ENCODE results near the gene ERBB3.
A peak's percentile ranks its signal among the peaks of the same experiment; 100 is the strongest.

ERBB3 gene

DNA sequence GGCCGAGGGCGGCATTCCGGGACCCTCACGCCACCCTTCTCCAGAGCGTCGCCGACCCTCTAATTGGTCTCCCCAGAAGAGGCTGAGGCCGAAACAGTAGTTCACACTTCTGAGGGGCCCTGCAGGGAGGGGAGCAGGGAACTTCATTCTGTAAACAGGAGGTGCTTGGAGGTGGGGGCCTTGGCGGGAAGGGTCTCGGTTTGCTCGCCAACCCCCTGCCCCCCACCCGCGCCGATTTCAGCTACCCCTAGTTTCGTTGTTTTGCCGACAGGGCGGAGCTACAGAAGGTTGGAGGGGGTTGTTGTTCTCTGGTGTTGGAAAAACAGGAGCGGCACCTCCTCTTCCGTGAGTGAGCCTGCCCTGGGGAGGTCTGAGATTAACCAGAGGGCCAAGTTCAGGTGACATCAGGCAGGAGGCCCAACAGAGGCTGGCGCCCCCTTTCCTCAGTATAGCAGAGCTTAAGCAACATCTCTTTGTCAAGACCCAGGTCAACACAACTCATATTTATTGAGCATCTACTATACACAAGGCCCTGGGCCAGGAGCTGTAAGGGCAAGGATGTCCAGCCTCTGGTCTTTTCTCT, 682 bp downstream of the ERBB3 start:
- DNase-seq: no peak

DNA sequence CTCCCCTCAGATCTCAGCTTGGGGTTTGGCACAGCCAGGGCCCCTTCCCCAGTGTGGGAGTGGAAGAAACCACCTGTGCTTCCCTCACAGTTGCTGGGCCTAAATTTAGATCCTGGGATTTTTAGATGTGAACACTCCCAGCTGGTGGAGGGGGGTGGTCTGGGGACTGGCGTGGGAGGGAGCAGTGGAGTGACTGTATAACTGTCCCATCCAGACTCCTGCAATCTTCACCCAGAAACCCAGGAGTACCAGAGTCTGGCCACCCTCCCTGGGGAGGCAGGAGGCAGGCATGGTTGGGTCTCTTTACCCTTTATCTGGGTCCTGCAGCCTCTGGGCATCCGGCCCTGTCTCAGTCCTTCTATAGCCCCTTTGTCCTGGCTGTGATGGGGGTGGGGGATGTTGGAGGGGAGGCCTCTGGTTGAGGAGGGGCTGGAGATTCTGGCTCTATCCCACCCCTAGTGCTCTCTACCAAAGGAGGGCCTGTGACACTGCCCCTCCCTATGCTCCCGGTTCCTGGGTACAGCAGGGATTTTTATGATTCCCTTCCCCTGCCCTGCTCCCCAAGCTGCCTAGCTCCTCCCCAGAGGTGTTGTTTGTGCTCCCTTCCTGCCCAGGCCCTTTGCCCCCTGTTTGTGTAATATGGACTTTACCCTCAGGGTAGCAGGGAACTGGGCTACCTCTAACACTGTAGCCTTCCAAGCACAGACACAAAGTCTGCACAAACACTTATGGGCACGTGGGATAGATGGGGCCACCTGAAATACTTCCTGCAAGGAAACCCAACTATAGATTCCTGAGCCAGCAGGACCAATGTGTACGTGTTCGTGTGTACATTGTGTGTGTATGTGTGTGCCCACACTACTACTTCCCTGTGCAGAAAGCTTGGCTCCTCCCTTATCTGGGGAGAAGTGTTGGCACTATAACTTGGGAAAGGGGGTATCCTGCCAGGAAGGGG, 1.7 kb downstream of the ERBB3 start:
- no peak for DNase-seq

DNA sequence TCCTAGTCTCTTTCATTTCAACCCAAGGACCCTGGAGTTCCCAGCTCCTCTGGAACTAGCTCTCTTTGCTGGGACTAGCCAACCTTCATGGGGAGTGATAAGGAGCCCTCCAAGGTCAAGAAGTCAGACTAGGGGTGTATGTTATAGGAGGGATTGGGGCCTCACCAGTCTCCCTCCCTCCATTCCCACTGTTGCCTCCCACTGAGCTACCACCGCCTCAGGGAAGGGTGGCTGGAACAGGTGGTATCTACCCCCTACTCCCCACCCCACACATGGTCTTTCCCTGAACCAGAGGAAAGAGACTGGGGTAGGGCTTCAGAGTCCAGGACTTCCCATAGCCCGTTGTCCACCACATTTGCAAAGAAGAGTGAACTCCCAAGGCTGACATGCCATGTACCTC, 2.4 kb downstream of the ERBB3 start:
- DNase-seq: no peak

DNA sequence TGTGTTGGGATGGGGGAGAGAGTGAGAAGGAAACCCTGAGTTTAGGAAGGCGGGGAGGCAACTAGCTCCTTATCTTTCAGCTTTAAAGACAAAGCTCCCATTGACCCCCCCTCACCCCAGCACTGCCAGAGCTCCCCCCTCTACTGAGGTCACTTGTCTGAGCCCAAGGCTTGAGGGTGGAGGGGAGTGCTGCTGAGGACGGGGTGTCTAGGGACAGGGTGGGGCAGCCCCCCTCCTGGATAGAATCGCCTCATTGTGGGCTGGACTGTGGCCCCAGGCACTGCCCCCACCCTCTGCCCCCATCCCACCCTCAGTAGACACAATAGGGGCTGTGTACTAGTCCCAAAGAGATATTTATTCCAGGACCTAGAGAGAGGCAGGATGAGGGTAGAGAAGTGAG, 3.0 kb downstream of the ERBB3 start:
- DNase-seq: no peak

DNA sequence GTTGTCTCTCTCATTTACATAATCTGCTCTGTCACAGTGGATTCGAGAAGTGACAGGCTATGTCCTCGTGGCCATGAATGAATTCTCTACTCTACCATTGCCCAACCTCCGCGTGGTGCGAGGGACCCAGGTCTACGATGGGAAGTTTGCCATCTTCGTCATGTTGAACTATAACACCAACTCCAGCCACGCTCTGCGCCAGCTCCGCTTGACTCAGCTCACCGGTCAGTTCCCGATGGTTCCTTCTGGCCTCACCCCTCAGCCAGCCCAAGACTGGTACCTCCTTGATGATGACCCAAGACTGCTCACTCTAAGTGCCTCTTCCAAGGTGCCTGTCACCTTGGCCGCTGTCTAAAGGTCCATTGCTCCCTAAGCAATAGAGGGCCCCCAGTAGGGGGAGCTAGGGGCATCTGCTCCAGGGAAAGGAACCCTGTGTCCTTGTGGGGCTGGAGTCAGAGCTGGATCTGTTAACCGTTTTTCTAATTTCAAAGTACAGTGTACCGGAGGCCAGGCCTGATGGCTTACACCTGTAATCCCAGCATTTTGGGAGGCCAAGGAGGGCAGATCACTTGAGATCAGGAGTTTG, 5.1 kb downstream of the ERBB3 start:
- DNase-seq: no peak

DNA sequence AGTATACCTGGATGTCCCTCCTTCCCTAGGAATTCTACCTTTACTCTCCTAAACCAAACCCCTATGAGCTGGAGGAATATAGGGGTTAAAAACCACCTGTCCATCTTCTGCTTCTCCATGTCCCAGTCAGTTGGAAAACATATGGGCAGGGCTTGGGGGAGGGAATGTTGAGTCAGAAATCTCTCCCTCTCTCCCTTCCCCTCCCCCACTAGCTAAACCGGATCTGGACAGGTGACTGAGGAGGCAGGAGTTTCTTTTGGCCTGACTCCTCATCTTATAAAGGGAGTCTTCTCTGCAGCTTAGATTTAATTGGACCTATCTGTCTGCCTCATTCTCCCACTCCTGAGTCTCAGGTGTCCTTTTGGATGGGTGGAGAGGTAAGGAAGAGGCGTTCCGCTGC, 6.1 kb downstream of the ERBB3 start:
- no peak for DNase-seq

DNA sequence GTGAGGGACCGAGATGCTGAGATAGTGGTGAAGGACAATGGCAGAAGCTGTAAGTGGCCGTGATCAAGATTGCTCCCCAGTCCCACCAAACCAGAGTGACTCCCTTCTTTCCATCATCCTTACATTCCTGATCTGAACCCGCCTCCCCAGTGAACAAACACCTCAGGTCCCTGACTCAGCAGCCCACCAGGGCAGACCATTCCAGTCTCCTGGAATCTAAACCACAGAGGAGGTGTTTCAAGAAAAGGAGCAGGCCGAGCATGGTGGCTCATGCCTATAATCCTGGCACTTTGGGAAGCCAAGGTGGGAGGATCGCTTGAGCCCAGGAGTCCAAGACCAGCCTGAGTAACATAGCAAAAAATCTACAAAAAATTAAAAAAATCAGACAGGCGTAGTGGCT, 6.6 kb downstream of the ERBB3 start:
- no peak for DNase-seq

DNA sequence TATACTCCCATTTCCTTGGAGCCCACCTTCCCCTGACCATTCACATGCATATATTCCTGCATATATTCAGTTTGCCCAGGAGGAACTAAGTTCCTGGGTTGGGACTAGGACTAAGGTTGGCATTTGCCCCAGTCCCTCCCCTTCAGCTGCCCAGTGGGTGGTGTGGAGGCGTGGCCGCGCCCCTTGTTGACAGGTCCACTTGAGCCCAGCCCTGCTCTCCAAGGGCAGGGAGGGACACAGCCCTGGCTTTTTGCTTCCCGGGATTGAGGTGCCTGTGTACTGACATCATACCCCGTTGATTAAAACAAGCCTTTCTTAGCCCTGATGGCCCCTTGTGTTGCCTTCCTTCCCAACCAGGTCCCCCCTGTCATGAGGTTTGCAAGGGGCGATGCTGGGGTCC, 7.3 kb downstream of the ERBB3 start:
- DNase-seq: no peak

DNA sequence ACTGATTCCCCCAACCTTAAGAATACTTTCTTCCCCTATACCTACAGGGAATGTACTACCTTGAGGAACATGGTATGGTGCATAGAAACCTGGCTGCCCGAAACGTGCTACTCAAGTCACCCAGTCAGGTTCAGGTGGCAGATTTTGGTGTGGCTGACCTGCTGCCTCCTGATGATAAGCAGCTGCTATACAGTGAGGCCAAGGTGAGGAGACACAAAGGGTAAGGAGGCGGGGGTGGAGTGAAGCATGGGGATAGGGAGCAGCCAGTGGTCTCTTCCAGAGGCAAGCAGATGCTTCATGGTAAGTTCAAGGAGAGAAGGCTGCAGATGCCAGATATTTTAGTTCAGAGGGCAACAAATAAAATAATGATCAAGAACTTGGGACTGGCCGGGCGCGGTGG, 17.8 kb downstream of the ERBB3 start:
- no peak for DNase-seq

DNA sequence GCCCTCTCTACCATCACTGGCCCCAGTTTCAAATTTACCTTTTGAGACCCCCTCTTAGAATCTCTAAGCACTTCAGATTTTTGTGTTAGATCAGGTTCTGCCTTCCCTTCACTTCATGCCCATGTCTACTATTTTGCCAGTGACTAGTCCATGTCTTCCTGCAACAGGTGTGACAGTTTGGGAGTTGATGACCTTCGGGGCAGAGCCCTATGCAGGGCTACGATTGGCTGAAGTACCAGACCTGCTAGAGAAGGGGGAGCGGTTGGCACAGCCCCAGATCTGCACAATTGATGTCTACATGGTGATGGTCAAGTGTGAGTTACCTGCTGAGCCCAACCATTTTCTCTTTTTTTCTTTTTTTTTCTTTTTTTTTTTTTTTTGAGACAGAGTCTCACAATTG, 18.6 kb downstream of the ERBB3 start:
- no peak for DNase-seq

DNA sequence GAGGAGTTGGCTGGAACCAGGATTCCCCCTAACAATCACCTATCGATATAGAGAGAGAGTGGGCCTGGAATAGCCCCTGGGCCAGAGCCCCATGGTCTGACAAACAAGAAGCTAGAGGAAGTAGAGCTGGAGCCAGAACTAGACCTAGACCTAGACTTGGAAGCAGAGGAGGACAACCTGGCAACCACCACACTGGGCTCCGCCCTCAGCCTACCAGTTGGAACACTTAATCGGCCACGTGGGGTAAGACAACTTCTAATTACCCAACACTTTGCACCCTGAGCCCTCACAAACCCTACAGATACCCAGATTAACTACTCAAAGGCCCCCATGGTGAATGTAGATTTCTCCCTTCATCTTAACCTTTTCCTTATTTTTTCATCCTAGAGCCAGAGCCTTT, 19.8 kb downstream of the ERBB3 start:
- DNase-seq: no peak

DNA sequence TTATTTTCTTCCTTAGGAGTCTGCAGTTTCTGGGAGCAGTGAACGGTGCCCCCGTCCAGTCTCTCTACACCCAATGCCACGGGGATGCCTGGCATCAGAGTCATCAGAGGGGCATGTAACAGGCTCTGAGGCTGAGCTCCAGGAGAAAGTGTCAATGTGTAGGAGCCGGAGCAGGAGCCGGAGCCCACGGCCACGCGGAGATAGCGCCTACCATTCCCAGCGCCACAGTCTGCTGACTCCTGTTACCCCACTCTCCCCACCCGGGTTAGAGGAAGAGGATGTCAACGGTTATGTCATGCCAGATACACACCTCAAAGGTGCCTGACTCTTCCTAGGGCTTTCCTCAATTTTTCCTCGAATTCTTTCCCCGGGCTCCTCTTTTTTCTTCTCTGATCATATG, 21.1 kb downstream of the ERBB3 start:
- no peak for DNase-seq

DNA sequence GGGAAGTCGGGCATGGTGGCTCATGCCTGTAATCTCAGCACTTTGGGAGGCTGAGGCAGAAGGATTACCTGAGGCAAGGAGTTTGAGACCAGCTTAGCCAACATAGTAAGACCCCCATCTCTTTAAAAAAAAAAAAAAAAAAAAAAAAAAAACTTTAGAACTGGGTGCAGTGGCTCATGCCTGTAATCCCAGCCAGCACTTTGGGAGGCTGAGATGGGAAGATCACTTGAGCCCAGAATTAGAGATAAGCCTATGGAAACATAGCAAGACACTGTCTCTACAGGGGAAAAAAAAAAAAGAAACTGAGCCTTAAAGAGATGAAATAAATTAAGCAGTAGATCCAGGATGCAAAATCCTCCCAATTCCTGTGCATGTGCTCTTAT, 22.7 kb downstream of the ERBB3 start:
- no peak for DNase-seq

DNA sequence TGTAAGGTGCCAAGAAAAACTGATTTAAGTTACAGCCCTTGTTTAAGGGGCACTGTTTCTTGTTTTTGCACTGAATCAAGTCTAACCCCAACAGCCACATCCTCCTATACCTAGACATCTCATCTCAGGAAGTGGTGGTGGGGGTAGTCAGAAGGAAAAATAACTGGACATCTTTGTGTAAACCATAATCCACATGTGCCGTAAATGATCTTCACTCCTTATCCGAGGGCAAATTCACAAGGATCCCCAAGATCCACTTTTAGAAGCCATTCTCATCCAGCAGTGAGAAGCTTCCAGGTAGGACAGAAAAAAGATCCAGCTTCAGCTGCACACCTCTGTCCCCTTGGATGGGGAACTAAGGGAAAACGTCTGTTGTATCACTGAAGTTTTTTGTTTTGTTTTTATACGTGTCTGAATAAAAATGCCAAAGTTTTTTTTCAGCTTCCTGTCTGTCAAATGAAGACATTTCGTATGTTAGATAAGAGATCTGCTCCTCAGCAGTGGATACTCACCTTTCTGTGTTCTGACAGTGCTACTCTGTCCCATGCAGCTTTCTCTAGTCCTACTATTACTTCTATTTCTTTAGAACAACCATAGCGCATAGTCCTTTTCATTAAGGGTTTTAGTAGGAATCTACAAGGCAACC, 23.2 kb downstream of the ERBB3 start:
- no peak for DNase-seq

DNA sequence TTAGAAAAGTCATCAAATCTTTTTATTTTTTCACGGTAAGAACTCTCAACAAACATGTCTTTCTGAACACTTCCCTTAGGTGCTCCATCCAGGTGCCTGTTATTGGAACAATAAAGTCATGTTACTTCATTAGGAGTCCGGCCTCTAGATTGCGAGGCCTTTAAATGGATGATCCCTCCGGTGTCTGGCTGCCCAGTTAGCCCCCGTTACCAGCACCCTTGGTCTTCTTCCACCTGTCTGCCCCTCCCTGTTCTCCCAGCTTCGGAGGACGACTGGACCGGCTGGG, 23.8 kb downstream of the ERBB3 start:
- DNase-seq: no peak

DNA sequence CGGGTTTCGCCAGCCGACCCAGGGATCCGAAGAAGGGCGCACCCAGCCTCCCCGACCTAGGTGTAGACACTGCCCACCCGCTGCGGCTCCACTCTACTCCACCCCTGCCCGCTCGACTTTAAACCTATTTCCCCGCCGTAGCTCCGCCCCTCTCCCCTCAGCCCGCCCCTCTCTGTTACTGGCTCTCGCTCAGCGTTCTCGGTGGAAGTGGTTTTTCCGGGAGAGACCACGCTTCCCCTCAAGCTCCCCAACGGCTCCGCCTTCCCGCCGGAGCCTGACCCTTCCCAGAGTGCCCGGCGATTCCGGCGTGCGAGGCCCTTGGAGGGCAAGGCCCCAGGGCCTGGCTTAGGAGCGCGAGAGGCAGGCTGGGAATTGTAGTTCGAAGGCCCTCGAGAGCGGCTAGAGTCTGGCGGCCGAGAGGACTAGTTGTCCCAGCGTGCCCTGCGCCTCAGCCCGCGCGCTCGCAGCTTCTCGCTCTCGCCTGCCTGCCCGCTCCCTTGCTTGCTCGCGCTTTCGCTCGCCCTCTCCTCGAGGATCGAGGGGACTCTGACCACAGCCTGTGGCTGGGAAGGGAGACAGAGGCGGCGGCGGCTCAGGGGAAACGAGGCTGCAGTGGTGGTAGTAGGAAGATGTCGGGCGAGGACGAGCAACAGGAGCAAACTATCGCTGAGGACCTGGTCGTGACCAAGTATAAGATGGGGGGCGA, 24.3 kb downstream of the ERBB3 start, which contains the start of gene PA2G4:
Gene PA2G4 (plus strand): TSS at position 451 of the 706 bp plus-strand sequence. CDS start 179 bp downstream, at position 630.
- DNase-seq: peak; percentile 96

DNA sequence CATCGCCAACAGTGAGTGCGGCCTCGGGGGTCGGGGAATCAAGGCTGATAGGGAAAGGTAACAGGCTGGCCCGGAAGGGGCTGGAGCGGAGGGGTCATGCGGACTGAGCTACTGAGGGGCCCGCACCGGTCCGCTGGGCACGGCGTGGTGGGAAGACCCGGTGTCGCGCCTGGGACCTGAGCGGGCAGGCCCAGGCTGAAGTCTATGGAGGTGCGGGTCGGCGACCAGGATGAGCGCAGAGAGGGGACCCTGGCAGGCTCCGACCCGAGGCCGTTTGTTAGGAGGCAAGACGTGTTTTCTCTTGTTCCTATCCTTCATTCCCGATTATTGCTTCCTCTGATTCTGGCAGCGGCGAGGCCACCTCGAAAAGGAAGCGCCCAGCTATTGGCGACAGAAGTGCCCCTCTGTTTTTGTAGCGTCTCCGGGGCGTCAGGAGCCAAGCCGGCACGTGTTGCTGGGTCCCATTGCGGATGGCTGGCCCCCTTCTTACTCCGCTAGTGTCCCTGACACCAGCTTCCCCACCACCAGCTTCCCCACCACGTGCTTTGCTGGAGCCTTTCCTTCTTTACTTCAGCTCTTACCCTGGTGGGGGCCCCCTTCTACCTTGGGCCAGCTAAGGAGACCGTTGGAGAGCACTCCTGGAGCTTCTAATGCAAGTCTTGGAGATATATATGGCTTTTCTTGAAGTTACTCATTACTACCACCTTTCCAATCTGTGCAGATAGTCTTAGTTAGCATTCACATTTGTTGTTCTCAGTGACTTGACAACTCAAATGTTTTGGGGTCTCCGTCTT, 25.0 kb downstream of the ERBB3 start:
- DNase-seq: no peak

DNA sequence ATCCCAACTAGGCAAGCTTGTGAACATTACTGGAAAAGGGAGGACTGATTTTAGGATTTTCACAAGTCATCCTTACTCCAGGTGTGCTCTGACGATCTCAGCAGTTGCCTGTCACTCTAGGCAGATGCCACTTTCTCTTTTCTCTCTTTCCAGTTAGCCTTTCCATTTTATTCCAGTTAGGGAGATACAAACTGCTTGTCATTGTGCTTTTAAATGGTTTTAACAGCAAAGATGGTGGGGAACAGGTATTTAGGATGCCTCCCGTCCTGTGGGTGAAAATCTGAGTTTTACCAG, 25.6 kb downstream of the ERBB3 start:
- DNase-seq: no peak

DNA sequence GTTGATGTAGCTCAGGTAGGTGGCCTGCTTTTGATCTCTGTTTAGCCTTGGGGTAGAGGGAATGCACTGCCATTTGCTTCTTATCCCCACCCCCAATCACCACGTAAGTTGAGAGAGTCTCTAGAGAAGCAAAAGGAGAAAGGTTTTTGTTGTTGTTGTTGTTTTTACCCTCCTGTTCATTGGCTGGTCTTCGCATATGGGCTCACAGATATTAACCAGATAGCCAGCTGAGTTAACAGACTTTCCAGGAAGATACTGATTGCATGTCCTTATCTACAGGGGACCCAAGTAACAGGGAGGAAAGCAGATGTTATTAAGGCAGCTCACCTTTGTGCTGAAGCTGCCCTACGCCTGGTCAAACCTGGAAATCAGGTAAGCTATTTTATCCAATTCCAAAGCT, 27.3 kb downstream of the ERBB3 start:
- no peak for DNase-seq

DNA sequence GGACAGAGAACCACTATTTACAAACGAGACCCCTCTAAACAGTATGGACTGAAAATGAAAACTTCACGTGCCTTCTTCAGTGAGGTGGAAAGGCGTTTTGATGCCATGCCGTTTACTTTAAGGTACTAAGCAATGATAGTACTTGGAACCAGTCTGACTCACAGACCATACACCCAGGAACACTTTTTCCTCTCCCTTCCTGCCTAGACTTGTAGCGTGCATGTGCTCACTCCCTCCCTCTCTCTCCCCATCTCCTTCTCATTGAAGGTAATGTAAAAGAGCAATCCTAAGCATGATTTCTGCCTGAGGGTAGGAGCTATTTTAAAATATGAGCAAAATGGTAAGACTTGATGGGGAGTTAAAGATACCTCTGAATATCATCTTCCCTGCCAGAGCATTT, 30.6 kb downstream of the ERBB3 start:
- no peak for DNase-seq

DNA sequence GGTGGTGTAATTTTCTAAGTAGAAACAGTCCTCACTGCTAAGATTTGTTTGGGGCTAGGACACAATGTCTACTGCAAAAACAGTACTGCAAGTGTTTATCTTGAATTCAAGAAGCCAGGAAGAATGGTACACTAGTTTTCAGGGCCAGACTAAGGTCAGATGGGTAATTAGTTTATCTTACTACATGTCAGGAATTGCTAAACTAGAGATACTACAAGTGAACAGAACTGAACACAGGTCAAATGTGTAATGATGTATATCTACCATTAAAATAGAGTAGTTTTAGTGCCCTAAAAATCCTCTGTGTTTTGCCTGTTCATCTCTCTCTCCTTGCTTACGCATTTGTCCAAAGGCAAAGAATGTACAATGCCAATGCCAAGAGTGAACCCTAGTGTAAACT, 34.1 kb downstream of the ERBB3 start:
- no peak for DNase-seq

DNA sequence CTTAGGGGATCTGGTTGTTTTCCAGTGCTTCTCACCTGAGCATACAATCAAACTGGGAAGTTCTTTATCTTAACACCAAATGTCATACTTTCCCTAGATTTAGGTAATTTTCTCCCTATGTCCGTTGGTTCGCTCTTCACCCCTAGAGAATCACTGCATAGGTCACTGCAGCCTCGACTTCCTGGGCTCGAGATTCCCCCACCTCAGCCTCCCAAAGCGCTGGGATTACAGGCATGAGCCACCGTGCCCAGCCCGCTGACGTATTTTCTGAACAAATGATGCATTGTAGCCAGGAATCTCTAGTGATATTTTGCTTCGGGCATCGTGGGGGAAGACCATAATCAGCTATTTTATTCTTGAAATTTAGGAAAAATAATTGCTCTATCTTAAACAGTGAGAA, 35.4 kb downstream of the ERBB3 start:
- peak; percentile 31 for DNase-seq

Data from SHP77 treated with DMSO at 0.1 percent for 48 hours (cell line).